ENCODE results near the gene NTM. TPM values are rescaled to one million over a fixed set of nuclear protein-coding genes. Genes with fewer than 3 reads are reported as not detected.

Gene NTM
- total RNA-seq (2021): 9.9 and 13.8 TPM in 2 replicates
- long read RNA-seq, partial matches to known transcripts: 0 of 1 reads
- long read RNA-seq, other reads (novel, unspliced or antisense): 1 of 1 reads

DNA sequence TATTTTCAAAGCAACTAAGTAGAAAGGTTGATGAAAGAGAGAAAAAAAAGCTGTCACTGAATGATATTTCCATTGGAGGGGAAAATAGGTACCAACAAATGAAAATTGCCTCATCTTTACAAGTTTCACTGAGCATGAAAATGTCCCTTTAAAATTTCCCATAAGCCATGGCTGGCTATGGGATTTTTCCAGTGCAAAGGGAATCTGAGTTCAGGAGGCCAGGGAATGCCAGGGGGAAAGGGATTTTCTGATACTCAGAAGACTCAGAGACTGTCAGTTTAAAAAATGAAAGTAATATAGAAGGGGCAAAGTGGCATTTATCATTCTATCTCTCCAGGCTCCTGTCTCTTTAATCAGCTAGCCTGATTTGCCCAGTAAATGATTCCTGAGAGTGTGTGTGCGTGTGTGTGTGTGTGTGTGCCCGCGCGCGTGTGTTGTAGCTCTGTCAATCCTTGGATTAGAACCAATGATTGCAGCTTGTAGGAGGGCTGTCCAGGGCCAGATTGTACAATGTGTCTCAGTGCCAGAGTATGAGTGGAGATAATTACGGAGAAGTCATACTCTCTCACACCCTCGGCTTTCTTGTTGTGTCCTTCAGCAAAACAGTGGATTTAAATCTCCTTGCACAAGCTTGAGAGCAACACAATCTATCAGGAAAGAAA lies at the start of gene NTM:
Gene NTM, plus strand, starts transcription at position 526 of the 662 bp plus-strand sequence.
- Histone ChIP-seq H2BK12ac (ENCODE audit: insufficient read length, low read depth, low read length) (no peak within 1 kb of the TSS), H4K20me1 (ENCODE audit: control insufficient read depth, insufficient read depth, insufficient read length) (no peaks in the 10 kb centered on the region), H2BK120ac (ENCODE audit: low read depth, low read length, poor library complexity, severe bottlenecking) (no peak within 1 kb of the TSS), H3K9me3 (ENCODE audit: control insufficient read depth, low read depth, low read length) (no peaks in the 10 kb centered on the region), H2AK5ac (ENCODE audit: insufficient read length, low read length) (no peak within 1 kb of the TSS), H4K5ac (ENCODE audit: insufficient read length, low read depth, low read length) (no peak within 1 kb of the TSS), H3K18ac (ENCODE audit: insufficient read length, low read depth, low read length) (no peak within 1 kb of the TSS), H3K14ac (ENCODE audit: insufficient read depth, low read length) (no peak within 1 kb of the TSS), H3K23ac (ENCODE audit: insufficient read length, low read depth, low read length) (no peak within 1 kb of the TSS), H3K79me2 (ENCODE audit: insufficient read depth, low read length) (no peaks in the 10 kb centered on the region), H3K79me1 (ENCODE audit: insufficient read depth, low read depth, low read length, poor library complexity, severe bottlenecking) (no peaks in the 10 kb centered on the region), H3K4me1 (ENCODE audit: insufficient read depth, low read length) (peaks cover 16% of the 10 kb centered on the region; the same call in 1 of the 2 replicates), H3K4ac (ENCODE audit: low read depth, low read length) (no peak within 1 kb of the TSS), H3K23me2 (ENCODE audit: insufficient read length, low read depth, low read length, poor library complexity, severe bottlenecking) (no peaks in the 10 kb centered on the region), H2BK5ac (ENCODE audit: insufficient read length, low read length) (no peak within 1 kb of the TSS), H3K56ac (ENCODE audit: insufficient read length, low read depth, low read length) (no peak within 1 kb of the TSS), H4K91ac (ENCODE audit: insufficient read length, low read depth, low read length) (no peak within 1 kb of the TSS), H2BK15ac (ENCODE audit: low read depth, low read length) (no peak within 1 kb of the TSS), H3T11ph (ENCODE audit: low read length) (no peak within 1 kb of the TSS), H3K9ac (ENCODE audit: extremely low read depth, insufficient read length, low read length) (no peak within 1 kb of the TSS), H3K27ac (ENCODE audit: insufficient read length, low read depth, low read length) (no peak within 1 kb of the TSS), H2AFZ (ENCODE audit: low read length) (no peak within 1 kb of the TSS), H2BK20ac (ENCODE audit: low read depth, low read length, poor library complexity, severe bottlenecking) (no peak within 1 kb of the TSS), H4K8ac (replicated peaks; ENCODE audit: insufficient read length, low read depth, low read length) (no peak within 1 kb of the TSS), H3K27me3 (ENCODE audit: insufficient read depth, low read length) (no peaks in the 10 kb centered on the region), H3K4me2 (ENCODE audit: insufficient read depth, insufficient read length, low read length) (peak within 1 kb of the TSS; percentile 18)
- Mint-ChIP-seq H3K27me3 (ENCODE audit: low read depth) (peaks cover 3% of the 10 kb centered on the region), H3K36me3 (ENCODE audit: insufficient read depth in 1 of 3, low read depth in 3 of 3) (peaks cover 0 to 4% (median 0%) of the 10 kb centered on the region in 3 experiments; a peak in 2 of 7 replicates), H3K9me3 (no peaks in the 10 kb centered on the region), H3K4me1 (peaks cover 5 to 11% of the 10 kb centered on the region in 2 experiments), H3K27ac (no peak within 1 kb of the TSS), H3K4me3 (no peak within 1 kb of the TSS)
- DNase-seq: no peak
- TF ChIP-seq, protein P1, sequence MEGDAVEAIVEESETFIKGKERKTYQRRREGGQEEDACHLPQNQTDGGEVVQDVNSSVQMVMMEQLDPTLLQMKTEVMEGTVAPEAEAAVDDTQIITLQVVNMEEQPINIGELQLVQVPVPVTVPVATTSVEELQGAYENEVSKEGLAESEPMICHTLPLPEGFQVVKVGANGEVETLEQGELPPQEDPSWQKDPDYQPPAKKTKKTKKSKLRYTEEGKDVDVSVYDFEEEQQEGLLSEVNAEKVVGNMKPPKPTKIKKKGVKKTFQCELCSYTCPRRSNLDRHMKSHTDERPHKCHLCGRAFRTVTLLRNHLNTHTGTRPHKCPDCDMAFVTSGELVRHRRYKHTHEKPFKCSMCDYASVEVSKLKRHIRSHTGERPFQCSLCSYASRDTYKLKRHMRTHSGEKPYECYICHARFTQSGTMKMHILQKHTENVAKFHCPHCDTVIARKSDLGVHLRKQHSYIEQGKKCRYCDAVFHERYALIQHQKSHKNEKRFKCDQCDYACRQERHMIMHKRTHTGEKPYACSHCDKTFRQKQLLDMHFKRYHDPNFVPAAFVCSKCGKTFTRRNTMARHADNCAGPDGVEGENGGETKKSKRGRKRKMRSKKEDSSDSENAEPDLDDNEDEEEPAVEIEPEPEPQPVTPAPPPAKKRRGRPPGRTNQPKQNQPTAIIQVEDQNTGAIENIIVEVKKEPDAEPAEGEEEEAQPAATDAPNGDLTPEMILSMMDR (conservative IDR thresholded peaks at IDR 0.05): no peak
- WGBS (ENCODE audit: extremely low coverage, insufficient read length, low lambda C conversion rate): no CpG with 5 or more reads among the region's 7 CpGs
